GM19240 (cell line): ENCODE data around the gene AKAP7.
"Not testable (repeated sequence)": the region's sequence is repeated elsewhere in the genome, so short reads cannot be mapped to it uniquely, and the experiment has no call there.

Experiments used
- DNase-seq: peaks from one replicate; pipeline ENCODE4 v3.0.0; 2011; ENCODE audit warnings: low spot score; ENCODE audit not compliant: insufficient read length

Gene AKAP7

DNA sequence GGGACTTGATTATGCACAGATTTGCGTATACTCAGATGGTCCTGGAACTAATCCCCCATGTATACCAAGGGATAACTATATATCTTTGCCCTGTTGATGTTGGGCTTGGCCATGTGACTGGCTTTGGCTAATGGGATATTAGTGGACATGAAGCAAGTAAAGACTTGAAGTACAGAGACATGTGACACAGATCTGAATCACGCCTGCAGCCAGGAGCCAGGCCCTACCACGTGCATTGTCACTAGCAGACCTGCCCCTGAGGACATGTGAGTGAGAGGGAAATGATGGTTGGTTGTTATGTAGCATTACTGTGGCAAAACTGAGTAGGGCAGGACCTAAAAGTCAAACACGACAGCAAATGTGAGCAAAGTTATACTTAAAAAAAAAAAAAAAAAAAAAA lies 155.7 kb downstream of the AKAP7 start:
- no peak for DNase-seq

DNA sequence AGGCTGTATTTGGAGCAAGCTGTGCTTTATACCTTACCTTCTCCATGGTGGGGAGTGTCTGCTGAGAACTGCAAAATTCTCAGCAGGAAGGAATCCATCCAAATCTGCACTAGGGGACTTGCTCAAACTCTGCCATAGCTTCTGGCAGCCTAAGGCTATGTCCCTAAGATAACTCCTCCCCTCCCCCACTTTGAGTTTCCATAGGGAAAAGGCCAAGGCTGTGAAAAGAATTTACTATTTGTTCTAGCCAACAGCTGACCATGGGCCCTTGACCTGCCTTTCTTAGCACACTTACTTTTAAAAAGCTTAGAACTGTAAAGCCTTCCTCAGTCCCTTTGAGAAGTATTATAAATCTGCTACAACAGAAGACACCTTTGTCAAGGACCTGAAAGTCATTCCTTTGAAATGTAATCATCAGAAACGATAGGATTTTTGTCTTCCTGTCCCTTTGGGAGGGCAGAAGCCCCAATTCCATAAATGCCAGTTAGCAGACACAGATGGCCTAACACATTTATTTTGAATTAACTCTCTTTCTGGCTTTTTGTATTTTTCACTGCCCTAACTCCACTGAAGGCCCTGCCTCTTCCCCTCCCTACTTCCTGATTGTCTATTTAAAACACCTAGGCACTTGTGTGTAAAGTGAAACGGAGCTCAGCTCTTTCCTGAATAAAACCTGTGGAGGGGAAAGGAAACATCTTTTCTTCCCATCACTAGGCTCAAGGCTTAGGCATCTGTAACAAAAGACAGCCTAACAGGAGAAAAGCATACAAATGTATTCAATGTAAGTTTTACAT lies 157.1 kb downstream of the AKAP7 start:
- no peak for DNase-seq

DNA sequence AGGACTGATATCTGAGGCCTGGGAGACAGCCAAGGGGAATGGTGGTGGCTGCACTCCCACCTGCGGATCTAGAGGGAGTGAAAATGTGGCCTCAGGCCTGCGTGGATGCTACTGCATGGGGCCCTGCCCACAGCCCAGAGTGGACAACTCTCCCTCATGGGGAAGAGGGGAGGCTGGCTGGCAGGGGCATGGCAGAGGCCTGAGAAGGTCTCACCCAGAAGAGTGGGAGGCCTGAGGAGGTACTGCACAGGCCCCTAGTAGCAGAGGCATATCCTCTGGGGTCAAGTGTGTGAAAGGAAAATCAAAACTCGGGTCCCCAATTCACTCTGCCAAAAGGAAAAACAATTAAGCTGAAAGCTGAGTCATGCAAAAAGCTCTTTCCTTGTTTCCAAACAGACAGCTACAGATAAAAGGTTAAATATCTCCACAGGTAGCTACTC lies 158.2 kb downstream of the AKAP7 start:
- DNase-seq: no peak

DNA sequence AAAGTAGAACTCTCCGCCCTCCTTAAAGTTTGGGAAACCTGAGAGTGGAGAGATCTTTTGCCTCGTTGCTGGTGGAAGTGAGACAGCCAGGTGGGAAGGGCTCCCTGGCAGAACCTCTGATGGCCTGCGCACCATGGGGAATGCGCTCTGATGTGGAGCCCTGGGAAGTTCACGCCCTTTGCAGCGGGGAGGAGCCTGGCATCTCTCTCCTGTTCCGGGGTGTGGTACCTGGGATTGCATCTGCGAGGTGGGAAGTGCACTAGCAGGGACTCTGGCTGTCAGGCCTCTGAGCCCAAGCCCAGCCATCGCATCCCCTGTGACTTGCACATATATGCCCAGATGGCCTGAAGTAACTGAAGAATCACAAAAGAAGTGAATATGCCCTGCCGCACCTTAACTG lies 159.8 kb downstream of the AKAP7 start:
- no peak for DNase-seq

DNA sequence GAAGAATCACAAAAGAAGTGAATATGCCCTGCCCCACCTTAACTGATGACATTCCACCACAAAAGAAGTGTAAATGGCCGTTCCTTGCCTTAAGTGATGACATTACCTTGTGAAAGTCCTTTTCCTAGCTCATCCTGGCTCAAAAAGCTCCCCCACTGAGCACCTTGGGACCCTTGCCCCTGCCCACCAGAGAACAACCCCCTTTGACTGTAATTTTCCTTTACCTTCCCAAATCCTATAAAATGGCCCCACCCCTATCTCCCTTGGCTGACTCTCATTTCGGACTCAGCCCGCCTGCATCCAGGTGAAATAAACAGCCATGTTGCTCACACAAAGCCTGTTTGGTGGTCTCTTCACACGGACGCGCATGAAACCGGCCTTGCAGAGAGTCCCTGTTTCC lies 165.6 kb downstream of the AKAP7 start:
- DNase-seq: not testable (repeated sequence)

DNA sequence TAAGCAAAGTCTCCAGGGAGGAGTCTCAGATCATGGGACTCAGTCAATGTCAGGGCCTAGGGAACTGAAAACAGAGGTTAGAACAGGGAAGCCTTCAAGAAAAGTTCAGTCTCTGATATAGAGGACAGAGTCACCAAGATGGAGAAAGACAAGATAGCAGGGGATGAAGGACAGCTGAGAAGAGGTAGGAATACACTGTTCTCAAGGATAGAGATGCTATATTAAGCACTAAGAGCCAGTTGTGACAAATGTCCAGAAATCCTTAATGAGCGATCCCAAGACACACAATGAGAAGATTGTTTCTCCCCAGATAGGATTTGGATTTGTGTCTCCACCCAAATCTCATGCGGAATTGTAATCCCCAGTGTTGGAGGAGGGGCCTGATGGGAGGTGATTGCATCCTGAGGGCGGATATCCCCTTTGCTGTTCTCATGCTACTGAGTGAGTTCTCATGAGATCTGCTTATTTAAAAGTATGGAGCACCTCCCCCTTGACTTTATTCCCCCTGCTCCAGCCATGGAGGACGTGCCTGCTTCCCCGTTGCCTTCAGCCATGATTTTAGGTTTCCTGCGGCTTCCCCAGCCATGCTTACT lies 168.2 kb downstream of the AKAP7 start:
- no peak for DNase-seq

DNA sequence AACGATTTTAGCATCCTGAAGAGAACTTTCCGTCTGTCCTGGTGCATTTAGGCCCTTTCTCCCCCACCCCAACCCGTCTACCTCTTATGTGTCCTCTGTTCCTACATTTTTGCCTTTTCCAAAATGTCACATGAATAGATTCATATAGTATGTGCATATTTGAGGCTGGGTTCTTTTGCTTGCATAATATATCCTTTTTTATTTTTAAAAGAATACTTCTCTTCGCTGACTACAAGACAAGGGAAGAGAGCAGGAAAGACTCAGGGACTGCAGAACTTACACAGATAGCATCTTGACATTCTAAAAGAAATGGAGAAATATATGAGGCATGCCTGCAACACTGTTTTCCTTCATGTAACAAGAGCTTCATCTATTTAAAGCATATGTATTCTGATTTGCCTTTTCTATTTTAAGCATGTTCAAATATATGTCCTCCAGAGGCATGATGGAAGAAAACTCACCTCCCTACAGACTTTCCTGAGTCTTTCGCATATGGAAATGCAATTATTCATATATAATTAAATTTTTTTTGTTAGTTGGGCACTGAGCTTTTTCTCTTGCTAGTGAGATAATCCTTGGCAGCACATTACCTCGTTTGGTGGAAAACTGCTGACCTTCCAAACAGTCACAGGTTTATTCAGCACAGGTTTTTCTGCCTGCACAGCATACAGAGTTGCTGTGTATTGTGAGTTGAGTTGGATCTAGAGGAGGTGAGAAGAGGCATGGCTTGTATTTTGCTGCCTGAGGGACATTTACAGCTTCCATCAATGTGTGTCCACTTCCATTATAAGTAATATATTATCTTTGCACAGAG lies 170.0 kb downstream of the AKAP7 start:
- no peak for DNase-seq

DNA sequence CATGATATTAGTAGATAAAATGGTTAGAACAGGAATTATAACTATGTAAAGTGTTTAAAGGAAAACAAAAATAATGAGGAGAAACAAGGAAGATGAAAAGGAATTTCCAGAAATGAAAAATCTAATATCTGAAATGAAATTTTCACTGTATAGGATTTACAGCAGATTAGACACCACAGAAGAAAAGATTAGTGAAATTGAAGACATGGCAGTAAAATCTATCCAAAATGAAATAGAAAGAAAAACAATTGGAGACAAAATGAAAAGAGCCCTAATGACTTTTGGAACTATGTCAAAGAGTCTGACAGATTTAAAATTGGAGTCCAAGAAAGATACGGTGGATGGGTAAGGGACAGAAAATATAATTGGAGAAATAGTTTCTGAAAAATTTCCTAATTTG lies 174.2 kb downstream of the AKAP7 start:
- no peak for DNase-seq

DNA sequence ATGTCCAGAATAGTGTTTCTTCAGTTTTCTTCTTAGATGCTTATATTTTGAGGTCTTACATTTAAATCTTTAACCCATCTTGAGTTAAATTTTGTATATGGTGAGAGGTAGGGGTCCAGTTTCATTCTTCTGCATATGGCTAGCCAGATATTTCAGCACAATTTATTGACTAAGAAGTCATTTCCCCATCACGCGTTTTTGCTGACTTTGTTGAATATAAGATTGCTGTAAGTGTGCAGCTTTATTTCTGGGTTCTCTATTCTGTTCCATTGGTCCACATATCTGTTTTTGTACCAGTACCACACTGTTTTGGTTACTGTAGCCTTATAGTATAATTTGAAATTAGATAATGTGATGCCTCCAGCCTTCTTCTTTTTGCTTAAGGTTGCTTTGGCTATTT lies 179.6 kb downstream of the AKAP7 start:
- no peak for DNase-seq

DNA sequence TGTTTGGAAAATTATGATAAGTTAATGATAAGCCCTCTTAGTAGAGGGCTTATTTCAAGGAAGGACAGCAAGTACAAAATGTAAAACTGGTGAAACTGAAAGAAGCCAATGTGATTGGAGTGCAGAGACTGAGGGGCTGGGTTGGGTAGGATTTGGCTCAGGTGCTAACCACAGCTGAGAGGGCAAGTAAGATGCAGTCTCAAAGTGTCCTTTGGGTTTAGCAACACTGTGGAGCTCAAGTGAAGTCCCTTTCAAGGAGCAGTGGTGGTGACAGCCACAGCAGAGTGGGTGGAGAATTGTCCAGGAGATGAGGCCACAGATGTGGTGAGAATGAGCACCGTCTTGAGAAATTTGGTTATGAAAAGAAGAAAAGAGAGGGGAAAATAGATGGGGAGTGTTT lies 181.4 kb downstream of the AKAP7 start:
- no peak for DNase-seq

DNA sequence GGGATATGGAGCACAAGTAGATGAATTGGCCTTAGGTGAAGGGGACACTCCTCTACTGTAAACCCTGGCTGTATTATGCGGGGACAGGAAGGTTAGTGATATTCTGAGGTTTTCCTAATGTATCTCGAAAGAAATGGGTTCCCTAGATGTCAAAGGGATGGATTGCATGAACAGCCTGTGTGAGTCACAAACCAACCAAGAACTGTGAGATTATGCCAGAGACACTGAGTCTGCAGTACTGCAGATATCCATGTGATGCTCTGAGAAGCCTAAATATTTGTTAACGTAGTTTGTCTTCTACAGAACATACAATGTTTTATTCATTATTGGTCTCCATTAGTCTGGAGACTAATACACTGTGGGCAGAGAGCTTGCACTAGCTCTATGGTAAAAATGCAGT lies 182.2 kb downstream of the AKAP7 start:
- DNase-seq: no peak

DNA sequence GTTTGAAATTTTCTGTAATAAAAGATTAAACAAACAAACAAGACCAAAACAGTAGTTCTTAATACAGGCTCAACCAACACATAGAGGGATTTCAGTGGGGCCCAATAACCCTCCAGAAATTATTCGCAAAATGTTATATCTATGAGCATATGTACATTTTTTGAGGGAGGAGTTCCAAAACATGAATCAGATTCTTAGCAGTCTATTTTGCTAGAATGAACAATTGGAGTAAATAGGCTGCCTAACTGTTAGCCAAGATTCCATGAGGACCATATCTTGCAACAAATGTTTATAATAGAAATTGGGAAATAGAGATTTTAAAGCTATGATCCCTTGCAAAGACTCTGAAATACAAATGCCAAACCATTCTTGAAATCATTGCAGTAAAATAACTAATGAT lies 186.3 kb downstream of the AKAP7 start:
- DNase-seq: no peak

DNA sequence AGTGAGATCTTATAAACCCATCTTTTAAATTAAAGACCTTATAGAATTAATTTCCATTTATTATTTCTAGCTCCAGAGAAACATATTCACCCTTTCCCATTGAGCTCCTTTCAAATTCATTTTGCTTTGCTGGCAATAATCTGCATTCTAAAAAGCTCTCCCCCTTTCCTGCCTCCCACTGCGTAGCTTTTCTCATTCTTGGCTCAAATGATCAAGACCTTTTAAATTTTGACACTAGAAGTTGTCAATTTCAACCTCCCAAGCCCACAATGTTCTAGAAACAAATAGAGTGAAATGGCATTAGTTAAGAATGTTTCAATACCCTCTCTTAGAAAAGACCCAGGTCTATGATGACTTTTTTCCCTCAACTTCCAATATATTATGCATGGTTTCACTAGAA lies 186.9 kb downstream of the AKAP7 start:
- no peak for DNase-seq

DNA sequence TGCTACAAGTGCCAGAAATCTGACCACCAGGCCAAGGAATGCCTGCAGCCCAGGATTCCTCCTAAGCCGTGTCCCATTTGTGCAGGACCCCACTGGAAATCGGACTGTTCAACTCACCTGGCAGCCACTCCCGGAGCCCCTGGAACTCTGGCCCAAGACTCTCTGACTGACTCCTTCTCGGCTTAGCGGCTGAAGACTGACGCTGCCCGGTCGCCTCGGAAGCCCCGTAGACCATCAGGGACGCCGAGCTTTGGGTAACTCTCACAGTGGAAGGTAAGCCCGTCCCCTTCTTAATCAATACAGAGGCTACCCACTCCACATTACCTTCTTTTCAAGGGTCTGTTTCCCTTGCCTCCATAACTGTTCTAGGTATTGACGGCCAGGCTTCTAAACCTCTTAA lies 190.4 kb downstream of the AKAP7 start:
- DNase-seq: not testable (repeated sequence)

DNA sequence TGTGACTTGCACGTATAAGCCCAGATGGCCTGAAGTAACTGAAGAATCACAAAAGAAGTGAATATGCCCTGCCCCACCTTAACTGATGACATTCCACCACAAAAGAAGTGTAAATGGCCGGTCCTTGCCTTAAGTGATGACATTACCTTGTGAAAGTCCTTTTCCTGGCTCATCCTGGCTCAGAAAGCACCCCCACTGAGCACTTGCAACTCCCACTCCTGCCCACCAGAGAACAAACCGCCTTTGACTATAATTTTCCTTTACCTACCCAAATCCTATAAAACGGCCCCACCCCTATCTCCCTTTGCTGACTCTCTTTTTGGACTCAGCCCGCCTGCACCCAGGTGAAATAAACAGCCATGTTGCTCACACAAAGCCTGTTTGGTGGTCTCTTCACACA lies 193.5 kb downstream of the AKAP7 start:
- DNase-seq: not testable (repeated sequence)

DNA sequence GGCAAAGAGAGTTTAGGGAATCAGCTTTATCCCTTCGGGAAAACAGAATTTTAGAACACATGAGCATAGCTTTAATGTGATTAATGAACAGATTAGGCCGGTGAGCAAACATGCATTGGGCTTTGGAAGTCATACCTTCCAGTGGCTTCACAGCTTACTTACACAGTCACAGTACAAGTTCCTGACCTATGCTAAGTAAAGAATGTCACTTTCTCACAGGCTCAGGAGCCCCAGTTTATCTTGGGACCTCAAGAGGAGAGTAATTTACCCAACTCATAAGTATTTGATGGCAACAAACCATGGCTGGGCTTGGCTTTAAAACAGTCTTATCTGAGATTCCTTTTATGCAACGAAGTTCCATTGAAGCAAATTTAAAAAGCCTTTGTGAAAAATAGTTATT lies 195.9 kb downstream of the AKAP7 start:
- DNase-seq: no peak

DNA sequence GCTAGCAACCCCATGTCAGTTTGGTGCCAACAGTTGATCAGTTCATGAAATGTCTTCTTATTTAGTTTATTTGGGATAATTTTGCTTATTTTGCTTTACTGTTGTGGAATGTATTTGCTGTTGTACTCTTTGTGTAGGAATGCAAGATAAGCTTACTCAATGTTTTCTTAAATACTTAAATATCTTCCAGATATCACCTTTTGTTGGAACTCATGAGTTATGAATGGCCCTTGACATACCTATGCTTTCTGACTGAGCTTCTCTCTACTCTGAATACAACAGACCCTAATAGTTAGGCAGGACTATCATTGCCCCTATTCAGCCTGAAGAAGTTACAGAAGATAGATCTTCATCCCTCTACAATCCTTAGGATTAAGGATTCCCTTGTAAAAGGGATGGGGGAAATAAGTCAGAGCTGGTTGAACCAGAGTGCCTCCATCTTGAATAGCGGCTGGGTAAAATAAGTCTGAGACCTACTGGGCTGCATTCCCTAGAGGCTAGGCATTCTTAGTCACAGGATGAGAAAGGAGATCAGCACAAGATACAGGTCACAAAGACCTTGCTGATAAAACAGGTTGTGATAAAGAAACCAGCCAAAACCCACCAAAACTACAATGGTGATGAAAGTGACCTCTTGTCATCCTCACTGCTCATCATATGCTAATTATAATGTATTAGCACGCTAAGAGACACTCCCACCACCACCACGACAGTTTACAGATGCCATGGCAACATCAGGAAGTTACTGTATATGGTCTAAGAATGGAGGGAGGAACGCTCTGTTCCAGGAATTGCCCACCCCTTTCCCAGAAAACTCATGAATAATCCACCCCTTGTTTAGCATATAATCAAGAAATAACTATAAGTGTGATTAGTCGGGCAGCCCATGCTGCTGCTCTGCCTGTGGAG lies 196.9 kb downstream of the AKAP7 start:
- no peak for DNase-seq
